SH-SY5Y (cell line): ENCODE results near the gene RPL10.

Experiments
- GATA2 ChIP-seq: IDR thresholded peaks from 2 replicates; pipeline ENCODE4 v1.6.1; 2011; ENCODE audit warnings: mild to moderate bottlenecking, low read depth, low read length
- GATA3 ChIP-seq: IDR thresholded peaks from 2 replicates; pipeline ENCODE4 v1.6.1; 2011; ENCODE audit warnings: low read depth, mild to moderate bottlenecking, low read length, moderate library complexity

DNA sequence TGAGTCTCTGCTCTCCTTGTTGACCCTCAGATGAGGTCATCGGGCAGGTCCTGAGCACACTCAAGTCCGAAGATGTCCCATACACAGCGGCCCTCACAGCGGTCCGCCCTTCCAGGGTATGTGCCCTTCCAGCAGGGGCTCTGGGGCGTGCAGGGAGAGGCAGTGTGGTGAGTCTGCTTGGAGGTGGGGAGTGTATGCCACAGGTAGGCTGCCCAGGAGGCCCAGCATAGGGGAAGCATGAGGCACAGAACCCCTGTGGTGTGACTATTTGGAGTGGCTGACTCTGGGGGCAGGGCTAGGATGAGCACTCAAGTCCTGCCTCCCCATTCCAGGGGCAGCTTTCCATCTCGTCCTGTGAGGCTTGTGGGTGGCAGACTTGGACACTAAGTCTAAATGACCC is 35.4 kb downstream of the RPL10 start:
- TF ChIP-seq GATA2 (no peak), GATA3 (no peak)
